ENCODE measurements around the gene ALDH3A2.
"Not testable (repeated sequence)": the region's sequence is repeated elsewhere in the genome, so short reads cannot be mapped to it uniquely, and the experiment has no call there.

ALDH3A2 gene

DNA sequence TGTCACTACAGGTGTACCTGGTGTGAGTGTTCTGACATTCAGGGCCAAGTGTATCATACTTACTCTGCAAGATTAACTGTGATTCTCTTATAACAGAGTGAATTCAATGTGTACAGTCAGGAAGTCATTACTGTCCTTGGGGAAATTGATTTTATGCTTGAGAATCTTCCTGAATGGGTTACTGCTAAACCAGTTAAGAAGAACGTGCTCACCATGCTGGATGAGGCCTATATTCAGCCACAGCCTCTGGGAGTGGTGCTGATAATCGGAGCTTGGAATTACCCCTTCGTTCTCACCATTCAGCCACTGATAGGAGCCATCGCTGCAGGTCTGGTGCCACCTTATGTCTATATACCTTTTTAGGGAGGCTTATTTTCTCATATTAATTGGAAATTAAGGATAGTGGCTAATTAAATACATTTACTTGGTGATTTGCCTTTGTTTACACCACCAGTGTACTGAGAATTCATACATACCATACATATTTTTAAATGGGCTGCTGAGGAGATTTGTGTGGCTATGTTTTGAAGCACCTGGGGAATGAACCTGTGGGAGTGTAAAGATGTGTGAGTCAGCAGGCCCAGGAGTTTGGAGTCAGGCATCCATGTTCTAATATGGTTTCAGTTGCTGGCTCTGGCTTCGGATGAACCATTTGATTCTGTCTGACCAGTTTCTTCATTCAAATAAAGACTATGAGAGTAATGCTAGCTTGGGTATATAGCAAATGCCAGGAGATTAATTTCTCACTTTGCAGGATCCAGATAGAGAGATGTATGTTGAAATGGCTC lies 3.1 kb downstream of the ALDH3A2 start:
- no peak for DNase-seq

DNA sequence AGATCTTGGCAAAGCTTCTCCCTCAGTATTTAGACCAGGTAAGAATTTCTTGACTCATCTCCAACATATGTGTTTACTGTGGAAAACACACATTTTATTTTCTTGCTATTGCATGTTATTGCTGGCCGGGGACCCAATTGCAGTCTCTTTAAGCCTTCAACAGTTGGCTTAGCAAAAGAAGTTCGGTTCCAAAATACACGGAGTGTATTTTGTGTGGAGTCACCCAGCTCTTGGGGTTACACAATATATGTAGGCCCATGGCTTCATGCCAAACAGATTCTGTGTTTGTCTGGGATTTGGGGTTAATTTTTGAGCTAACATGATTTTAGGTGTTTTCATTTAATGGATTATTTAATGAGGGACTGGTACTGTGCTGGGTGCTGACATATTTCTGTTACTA lies 4.0 kb downstream of the ALDH3A2 start:
- no peak for DNase-seq

DNA sequence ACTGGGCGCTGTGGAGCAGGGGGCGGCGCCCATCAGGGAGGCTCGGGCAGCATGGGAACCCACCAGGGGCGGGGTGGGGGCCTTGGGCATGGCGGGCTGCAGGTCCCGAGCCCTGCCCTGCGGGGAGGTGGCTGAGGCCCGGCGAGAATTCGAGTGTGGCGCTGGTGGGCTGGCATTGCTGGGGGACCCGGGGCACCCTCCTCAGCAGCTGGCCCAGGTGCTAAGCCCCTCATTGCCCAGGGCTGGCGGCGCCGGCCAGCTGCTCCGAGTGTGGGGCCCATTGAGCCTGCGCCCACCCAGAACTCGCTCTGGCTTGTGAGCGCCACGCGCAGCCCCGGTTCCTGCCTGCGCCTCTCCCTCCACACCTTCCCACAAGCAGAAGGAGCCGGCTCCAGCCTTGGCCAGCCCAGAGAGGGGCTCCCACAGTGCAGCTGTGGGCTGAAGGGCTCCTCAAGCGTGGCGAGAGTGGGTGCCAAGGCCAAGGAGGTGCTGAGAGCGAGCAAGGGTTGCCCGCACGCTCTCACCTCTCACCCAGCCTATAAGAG lies 5.9 kb downstream of the ALDH3A2 start:
- DNase-seq = no peak

- DNase-seq = no peak
Measured at GRCh38 chr17:19654896-19655295, 6.3 kb downstream of the ALDH3A2 start.

GRCh38 chr17:19656336-19656735 lies 7.8 kb downstream of the ALDH3A2 start:
- DNase-seq = no peak

- no peak for DNase-seq
Measured at GRCh38 chr17:19656851-19657581, 8.5 kb downstream of the ALDH3A2 start.

DNA sequence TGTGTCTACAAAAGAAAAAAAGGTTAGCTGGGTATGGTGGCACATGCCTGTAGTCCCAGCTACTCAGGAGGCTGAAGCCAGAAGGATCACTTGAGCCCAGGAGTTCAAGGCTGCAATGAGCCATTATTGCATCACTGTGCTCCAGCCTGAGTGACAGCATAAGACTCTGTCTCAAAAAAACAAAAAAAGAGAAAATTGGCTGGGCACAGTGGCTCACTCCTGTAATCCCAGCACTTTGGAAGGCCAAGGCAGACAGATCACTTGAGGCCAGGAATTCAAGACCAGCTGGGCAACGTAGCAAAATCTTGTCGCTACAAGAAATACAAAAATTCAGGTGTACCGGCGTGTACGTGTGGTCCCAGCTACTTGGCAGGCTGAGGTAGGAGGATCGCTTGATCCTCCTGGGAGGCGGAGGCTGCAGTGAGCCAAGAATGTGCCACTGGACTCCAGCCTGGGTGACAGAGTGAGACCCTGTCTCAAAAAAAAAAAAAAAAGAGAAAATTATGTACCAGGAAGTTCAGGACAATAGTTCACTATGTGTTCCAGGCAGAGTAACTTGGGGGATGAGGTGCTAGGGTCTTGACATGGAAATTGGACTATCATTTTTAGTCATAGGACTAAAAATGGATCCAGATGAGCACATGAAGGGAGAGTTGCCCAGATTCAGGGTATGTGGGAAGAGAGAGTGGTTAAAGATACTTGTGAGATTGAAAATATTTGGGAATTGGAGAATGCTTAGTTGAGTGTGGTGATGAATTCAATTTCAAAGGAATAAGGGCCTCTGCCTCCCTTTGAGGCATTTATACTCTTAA lies 11.0 kb downstream of the ALDH3A2 start:
- no peak for DNase-seq

DNA sequence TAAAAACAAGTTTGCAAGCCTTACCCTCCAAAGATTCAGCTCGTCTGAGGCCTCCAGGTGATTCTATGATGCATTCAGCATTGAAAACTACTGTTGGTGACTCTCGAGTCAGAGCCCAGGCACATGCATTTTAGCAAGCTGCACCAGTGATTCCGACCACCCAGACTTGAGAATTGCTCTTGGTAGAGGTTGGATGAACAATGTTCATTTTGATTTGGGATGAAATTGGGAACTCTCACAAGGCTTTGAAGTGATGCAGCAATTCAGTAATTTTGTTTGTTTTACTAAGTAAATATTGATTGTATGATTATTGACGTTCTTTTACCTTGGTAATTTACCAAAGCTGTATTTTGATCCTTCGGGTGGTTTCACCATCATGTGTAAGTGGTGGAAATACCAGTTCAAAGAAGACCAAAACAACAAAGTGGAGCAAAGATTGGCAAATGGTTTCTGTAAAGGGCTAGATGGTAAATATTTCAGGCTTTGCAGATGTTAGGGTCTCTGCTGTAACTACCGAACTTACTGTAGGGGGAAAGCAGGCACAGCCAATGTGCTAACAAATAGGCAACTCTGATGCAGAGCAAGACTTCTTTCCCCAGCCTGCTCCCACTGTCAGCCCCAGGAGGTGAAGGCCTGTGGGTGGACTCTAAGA lies 11.8 kb downstream of the ALDH3A2 start:
- DNase-seq = no peak

DNA sequence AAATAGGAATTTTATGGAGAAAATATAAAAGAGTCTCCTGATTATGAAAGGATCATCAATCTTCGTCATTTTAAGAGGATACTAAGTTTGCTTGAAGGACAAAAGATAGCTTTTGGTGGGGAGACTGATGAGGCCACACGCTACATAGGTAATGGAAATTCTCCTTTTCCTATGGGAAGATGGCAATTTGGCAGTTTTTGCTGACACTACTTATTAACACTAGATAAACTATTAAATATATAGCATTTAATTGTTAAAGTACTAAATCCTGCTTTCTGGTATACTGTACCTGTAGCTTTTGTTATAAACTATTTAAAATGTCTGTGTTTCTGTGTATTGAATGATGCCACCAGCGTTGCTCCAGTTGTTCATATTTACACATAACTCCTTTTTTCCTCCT lies 12.6 kb downstream of the ALDH3A2 start:
- DNase-seq = no peak

GRCh38 chr17:19663097-19663496 lies 14.5 kb downstream of the ALDH3A2 start:
- no peak for DNase-seq

DNA sequence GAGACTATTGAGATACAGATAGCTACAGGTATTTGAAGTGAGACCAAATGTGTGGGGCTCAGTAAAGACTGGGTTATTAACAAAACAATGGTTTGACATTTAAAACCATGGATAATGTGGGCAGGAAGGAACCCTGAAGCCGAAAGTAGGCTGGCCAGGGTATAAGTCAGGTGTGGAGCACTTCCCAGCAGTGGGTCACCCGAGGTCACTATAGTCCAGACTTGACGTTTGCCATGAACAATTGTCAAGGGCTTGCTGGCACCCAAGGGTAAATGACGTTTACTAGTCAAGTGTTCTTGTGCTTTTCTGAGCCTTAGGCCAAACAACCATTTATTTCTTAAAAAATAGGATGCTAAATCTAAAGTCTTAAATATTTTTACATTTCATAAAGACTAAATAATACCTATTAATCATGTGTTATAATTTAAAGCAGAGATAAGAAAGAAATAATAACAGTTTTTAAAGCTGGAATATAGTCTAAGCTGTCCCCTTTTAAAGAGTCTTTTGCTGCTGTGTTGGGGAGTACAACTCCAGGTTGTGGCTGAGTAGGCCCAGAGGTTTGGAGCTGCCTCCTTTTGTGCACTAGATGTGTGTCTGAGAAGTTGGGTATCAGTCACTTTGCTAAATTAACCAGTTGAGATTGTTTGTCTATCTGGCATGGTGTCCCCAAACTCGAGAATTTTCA lies 15.7 kb downstream of the ALDH3A2 start:
- DNase-seq = no peak

DNA sequence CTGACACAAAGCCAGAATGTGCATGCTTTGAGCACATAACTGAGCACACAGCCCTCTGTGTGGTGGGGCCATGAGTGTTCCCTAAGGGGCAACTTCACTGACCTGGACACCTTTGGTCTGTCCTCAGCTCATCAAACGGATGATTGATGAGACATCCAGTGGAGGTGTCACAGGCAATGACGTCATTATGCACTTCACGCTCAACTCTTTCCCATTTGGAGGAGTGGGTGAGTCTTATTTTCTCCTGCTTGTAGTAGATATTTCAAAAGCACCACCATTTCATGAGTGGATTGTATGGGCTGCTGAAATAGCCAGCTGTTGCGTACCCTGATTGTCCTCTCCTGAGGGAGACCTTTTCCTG lies 16.2 kb downstream of the ALDH3A2 start:
- no peak for DNase-seq

GRCh38 chr17:19669680-19670079 lies 21.1 kb downstream of the ALDH3A2 start:
- not testable (repeated sequence) for DNase-seq

DNA sequence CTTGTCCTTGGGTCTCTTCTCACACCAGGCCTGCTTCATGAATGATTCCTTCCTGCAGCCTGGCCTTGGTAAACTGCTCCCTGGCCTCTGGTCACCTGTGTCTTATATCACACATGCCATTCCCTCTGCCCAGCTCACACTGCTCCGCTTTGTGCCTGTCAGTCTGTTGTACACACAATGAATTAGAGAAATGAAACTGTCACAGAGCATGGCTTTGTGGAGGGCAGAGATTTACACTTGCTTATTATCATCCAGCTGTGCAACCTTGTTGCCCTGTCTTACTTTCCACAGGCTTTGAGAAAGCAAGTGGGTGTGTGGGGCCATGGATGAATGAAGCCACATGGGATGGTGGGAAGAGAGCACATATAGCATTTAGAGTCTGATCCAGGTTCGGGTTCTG lies 22.4 kb downstream of the ALDH3A2 start:
- DNase-seq = no peak

DNA sequence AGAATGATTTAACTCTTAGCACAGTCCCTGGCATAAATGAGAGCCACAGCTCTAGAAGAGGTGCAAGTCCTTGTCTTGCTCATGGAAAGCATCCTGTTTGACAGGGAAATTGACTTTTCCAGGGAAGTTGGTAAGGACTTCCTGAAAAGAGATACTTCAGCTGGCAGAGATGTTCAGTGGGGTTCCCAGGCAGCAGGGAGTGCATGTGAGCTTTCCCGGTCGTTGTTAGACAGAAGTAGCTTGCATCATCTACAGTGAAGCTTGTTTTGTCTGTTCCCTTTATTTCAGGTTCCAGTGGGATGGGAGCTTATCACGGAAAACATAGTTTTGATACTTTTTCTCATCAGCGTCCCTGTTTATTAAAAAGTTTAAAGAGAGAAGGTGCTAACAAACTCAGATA lies 22.9 kb downstream of the ALDH3A2 start:
- DNase-seq = no peak

- DNase-seq = no peak
Measured at GRCh38 chr17:19672009-19672750, 23.6 kb downstream of the ALDH3A2 start.

- DNase-seq = no peak
Measured at GRCh38 chr17:19673623-19674022, 25.1 kb downstream of the ALDH3A2 start.

GRCh38 chr17:19676896-19677295 lies 28.3 kb downstream of the ALDH3A2 start:
- no peak for DNase-seq

GRCh38 chr17:19677736-19678379 lies 29.3 kb downstream of the ALDH3A2 start:
- no peak for DNase-seq

- no peak for DNase-seq
Measured at GRCh38 chr17:19678581-19679453, 30.3 kb downstream of the ALDH3A2 start.
